NCI-H1105 (cell line): ENCODE data around the gene DUSP19.
"Not testable (repeated sequence)": the region's sequence is repeated elsewhere in the genome, so short reads cannot be mapped to it uniquely, and the experiment has no call there.

Experiments
- DNase-seq: peaks from one replicate; lab custom pipeline; 2025; lab: John Stamatoyannopoulos, UW

The DUSP19 gene, protein sequence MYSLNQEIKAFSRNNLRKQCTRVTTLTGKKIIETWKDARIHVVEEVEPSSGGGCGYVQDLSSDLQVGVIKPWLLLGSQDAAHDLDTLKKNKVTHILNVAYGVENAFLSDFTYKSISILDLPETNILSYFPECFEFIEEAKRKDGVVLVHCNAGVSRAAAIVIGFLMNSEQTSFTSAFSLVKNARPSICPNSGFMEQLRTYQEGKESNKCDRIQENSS

DNA sequence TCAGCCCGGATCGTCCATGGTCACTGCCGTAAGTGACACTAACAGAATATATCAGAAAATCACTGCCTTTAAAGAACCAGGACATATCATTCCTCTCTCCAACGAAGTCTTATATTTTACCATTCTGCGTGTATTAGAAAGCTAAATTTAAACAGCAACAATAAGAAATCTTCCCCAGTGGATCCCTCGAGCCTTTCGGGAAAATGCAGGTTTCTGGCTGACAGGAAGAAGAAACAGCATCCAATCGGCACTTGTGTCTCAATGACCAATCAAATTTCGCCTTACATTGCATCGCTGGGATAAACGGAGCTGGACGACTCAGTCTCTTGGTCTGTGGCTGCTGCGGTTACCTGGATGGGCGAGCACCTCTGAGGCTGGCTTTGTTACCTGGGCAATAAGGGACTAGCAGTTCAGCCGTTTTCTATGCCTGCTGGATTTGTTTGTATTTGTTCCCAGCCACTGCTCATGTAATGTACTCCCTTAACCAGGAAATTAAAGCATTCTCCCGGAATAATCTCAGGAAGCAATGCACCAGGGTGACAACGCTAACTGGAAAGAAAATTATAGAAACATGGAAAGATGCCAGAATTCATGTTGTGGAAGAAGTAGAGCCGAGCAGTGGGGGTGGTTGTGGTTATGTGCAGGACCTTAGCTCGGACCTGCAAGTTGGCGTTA, at the start of gene DUSP19:
TSS of gene DUSP19 (plus strand) at position 284 of the 675 bp plus-strand sequence. CDS start at position 471, 187 bp downstream.
- peak; percentile 90 for DNase-seq

- no peak for DNase-seq
Measured at GRCh38 chr2:183029219-183029618, 49.3 kb upstream of the DUSP19 start.

DNA sequence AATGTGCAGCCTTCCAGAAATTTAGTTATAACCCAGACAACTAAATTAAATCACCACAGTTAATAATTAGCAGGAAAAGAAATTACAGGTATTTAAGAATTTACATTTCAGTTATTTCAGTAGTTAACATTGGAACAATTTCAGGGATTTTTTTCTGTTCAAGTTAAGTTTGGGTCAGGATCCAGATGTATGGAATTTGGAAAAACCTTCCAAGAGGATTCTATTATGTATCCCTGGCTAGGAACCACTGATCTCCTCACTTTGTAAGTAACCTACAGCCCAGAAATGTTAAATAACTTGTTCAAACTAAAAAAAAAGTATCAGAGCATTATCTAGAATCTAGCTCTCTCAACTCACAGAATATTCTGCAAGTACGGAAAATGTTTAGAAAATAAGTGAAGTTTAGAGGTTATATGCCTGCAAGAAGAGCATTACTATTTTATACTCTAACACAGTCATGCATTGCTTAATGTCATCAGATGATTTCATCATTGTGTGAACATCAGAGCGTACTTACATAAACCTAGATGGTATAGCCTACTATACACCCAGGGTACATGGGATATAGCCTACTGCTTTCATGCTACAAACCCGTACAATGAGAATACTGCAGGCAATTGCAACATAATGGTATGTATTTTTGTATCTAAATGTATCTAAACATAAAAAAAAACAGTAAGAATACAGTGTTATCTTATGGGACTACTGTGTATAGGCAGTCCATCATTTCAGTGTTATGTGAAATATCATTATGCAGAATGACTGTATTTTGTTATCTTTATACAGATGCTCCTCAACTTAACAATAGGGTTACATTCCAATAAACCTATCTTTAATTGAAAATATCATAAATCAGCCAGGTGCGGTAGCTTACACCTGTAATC, 46.4 kb upstream of the DUSP19 start:
- DNase-seq, result no peak

GRCh38 chr2:183033951-183034350, 44.6 kb upstream of the DUSP19 start:
- DNase-seq, result no peak

DNA sequence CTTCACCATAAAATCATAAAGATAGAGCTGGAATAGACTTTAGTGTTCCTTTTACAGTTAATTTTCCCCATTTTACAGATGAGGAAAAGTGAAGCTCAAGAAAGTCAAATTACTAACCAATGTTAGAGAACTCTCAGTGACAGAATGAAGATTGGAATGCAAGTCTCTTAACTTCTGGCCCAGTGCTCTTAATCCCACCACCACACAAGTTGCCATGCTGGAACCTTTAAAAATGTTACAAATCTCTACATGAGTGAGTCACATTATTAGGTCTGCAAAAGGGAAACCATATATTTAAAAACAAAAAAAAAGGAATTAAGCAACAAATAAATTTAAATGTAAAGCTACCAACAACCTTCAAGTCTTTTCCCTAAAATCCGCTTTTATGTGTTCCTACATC, 43.7 kb upstream of the DUSP19 start:
- DNase-seq, result no peak

- DNase-seq, result no peak
Measured at GRCh38 chr2:183035298-183035953, 43.1 kb upstream of the DUSP19 start.

DNA sequence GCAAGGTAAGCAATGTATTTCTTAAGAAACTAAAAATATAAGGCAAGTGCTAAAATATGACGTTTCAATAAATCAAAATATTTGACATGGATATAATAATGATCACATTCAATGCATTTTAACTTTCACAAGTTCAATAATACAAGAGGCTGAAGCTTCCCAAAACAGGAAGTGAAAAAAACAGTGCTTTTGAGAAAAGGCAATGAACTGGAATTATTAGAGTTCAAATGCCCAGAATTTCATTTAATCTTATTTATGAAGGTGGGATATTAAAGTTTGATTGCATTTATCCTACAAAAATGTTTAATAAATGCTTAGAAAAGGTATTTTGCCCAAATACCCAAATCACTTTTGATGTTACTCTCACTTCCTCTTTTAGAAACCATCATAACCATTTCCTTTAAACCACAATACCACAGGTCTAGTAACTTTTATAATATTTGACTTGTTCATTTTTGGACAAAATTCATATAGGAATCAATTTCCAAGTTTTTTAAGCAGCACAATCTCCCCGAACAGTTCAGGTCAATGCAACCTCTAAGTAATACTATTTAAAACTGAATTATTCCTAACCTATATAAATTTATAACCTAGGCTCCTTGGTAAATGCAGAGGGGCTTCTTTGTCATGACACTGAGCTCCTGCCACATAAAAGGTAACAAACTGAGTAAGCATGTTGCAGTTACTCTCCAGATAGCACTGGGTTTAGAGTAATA, 42.4 kb upstream of the DUSP19 start:
- no peak for DNase-seq

GRCh38 chr2:183037074-183037552, 41.4 kb upstream of the DUSP19 start:
- peak; percentile 27 for DNase-seq

DNA sequence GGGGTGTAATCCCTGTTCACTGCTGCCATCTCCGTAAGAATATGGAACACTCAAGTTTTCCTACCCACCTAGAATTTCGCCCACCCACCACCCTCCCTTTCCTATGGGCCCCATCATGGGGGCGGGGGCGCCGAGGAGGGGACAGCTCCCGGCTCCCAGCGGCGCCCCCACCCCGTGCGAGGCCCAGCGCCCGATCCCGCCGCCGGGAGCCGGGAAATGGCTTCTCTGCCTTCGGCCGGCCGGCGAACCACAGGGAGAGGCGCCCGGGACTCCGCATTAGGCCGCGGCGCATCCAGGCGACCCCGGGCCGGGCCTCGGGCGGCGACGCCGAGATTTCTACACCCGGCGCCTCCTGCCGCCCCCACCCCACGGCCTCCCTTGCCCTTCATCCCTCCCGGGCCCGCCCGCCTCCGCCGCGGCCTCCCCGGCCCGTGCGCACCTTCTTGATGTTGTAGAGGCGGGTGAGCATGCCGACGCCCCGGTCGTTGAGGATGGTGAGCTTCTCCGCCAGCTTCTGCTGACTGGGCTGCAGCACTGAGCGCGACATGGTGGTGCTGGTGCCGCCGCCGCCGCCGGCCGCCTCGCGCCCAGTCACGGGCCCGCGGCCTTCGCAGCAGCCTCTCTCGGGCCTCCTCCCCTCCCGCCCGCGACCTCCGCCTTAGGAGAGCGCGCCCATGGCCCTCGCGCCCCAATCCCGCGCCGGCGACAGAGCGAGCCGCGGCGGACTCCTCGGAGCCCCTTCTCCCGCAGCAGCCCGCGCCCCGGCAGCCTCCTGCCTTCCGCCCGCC, 40.8 kb upstream of the DUSP19 start:
- DNase-seq, result peak; percentile 27

DNA sequence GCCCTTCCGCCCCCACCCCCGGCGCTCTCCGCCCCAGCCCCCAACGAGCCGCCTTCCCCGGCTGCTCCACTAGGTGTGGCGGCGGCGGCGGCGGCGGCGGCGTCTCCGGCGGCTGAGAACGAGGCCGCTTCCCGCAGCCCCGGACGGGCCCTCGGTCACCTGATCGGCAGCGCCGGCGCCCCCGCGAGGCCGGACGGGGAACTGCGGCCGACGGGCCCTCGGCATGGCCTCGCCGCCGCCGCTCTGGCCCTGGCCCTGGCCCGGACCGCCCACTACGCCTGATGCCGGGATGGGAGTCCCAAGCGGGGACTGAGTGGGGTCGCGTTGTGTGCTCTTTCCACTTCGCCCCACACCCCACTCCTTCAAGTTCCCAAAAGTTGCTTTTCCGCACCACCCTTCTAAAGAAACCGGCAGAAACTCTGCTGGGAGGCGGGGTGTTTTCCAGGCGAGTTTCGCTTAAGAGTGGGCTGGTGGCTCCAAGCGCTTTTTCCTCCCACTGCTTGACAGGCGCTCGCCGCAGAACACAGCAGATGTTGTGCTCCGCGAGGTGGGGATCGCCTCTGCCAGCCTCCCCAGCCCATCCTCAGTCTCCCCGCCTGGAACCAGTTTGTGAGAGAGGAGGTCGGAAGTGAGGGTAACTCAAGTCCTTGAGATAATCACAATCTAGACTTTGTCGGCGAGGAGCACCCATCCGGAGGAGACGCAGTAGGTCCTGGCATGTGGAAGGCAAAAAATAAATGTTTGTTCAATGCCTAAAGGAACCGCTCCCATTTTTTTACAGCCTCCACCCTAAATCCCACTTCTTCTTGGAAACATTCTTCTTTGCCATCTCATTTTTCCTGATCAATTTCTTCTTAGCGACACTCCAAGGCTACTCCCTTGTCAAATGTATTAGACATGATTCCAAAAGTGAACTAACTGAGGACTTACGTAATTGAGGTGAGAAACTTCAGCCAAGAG, 39.9 kb upstream of the DUSP19 start, which contains the start of gene NCKAP1:
TSS of gene NCKAP1 (minus strand) at position 117 of the 960 bp plus-strand sequence. CDS start 358 bp downstream, outside the sequence.
- peak; percentile 67 for DNase-seq

DNA sequence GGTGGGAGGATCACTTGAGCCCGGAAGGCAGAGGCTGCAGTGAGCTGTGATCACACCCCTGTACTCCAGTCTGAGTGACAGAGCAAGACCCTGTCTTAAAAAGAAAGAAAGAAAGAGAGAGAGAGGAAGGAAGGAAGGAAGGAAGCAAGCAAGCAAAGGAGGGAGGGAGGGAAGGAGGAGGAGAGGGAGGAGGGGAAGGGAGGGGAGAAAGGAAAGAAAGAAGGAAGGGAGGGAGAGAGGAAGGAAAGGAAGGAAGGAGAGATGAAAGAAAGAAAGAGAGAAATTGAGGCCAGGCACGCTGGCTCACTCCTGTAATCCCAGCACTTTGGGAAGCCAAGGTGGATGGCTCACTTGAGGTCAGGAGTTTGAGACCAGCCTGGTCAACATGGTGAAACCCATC, 37.9 kb upstream of the DUSP19 start:
- DNase-seq, result no peak

- not testable (repeated sequence) for DNase-seq
Measured at GRCh38 chr2:183043580-183043979, 35.0 kb upstream of the DUSP19 start.

- not testable (repeated sequence) for DNase-seq
Measured at GRCh38 chr2:183047486-183048125, 30.9 kb upstream of the DUSP19 start.

DNA sequence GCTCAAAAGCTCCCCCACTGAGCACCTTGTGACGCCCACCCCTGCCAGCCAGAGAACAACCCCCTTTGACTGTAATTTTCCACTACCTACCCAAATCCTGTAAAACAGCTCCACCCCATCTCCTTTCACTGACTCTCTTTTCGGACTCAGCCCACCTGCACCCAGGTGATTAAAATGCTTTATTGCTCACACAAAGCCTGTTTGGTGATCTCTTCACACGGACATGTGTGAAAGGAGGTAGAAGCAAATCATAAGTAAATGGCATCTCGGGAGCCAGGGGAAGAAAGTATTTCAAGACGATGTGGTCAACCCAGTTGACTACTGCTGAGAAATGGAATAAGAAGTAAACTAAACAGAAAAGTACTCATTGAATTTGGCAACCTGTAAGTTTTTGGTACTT, 29.1 kb upstream of the DUSP19 start:
- DNase-seq, result no peak

DNA sequence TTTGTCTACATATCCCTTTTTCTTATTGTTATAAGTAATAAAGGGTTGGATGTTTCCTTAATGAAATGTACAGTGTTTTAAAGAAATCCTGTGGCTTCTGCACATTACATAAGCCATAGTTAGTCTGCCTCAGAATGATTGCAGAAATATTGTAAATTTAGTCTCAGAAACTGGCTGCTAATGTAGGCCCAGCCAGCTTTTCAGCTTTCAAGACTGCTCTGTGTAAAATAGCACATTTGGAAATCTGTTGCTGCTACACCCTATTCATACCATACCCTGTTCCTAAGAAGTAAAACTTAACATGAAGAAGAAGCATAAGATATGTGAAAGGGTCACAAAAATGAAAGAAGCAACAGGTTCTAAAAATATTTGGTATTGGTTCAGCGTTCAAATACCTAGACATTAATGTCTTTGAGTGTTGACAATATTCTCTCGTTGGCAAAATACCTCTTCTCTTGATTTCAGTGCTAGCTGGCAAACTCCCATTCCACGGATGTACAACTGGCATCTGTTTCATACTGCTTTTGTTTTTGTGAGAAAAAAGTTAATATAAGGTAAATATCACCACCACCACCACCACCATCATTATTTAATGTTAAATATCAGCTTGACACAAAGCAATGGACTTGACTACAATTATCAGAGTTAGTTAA, 21.1 kb upstream of the DUSP19 start:
- no peak for DNase-seq

DNA sequence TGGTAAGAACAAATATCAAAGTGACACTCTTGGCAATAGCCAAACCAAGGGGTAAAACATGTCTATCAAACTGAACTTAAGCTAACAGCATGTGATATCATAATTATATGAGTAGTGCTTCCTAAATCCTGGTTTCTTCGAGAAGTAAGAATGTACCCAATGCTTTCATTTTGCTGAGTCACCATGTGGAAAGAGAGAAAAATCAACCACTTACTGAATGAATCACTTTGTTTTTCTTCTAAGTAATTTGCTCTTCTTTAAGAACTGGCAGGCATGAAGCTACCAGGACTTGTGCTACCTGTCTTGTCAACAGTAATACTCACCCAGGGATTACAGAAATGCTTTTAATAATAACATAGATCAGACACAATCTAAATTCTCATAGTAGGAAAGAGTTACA, 19.0 kb upstream of the DUSP19 start:
- DNase-seq, result no peak

DNA sequence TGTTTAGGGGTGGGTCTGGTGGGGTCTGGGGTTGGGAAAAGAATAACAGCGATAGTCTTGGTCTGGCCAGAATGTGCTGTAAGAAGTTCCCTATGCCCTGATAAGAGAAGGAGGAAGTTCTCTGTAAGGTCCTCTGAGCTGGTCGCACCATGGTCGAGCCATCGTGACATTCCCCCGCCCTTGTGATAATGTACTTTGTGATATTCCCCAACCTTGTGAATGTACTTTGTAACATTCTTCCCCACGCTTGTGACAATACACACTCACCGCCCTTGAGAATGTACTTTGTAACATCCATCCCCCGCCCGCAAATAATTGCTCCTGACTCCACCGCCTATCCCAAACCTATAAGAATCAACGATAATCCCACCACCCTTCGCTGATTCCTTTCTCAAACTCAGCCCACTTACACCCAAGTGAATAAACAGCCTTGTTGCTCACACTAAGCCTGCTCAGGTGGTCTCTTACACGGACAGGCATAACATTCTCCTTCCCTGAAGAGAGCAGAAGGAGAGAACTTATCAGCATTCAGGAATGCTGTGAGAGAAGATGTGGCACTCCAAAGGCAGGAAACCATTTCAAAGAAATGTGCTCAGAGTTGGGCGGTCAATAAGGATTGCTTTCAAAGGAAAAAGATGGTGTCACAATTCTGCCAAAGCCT, 17.8 kb upstream of the DUSP19 start:
- no peak for DNase-seq

DNA sequence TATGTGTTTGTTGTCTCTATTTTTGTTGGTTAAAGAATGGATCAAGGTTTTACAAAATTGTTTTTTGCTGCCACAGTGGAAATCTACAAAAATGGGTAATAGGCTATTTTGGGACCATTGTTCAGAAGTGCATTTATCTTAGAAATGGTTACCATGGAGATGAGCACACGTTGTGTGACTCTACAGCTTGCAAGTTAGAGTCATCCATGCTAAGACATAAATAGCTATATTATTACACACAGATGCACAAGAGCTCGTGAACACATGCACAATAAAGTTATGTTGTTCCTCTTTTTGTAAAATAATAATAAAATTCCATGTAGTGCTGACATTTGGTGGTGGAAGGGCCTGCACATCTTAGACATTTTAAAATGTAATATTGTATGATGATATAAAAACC, 15.5 kb upstream of the DUSP19 start:
- no peak for DNase-seq
